RWPE1 (cell line): ENCODE measurements around the gene ZNF592.

Experiments
- CTCF ChIA-PET: fragments of 350-600 bp; sonication (Branson Sonifier 250); formaldehyde crosslinking; extraction: SDS; loops from one replicate; lab custom pipeline; 2021; lab: Yijun Ruan, JAX
- POLR2A ChIA-PET: fragments of 400-600 bp; formaldehyde crosslinking; extraction: SDS; loops from one replicate; lab custom pipeline; 2020; ENCODE audit warnings: antibody characterized with exemption; ENCODE audit not compliant: low non-redundant PET; lab: Yijun Ruan, JAX
- DNase-seq: peaks from one replicate; pipeline ENCODE4 v3.0.0; 2012; ENCODE audit warnings: low spot score
- H3K27ac ChIP-seq: fragments of 450-650 bp; 2 replicates; pipeline ENCODE4 v1.5.1; 2017
- CTCF ChIP-seq: fragments of 450-650 bp; conservative IDR thresholded peaks from 2 replicates; pipeline ENCODE4 v1.5.1; 2017; ENCODE audit warnings: low read depth, mild to moderate bottlenecking

ZNF592 gene

GRCh38 chr15:84748274-84749110, at the start of gene ZNF592:
Gene ZNF592 (plus strand): TSS chr15:84748592. CDS start chr15:84782676, 34,084 bp downstream.
- H3K27ac ChIP-seq, result peak within 1 kb of the TSS; percentile 98
- ChIA-PET CTCF (interaction anchor here (0.6 to 1.0 kb wide), 6 partner anchors 16 to 195 kb away, joined by 3 to 5 read pairs (median 4); partner anchors contain the start of genes NMB and SEC11A), POLR2A (interaction anchor here (0.6 kb wide), 1 partner anchor 10 kb away, joined by 3 read pairs; no protein-coding TSS in a partner anchor)
- peak; percentile 66 for TF ChIP-seq CTCF
- DNase-seq, result peak; percentile 76

GRCh38 chr15:84699538-84700191, 48.7 kb upstream of the ZNF592 start:
- no peak for DNase-seq
- no peak overlapping the region for H3K27ac ChIP-seq
- TF ChIP-seq CTCF, result no peak
- POLR2A ChIA-PET, result no interaction called here
- CTCF ChIA-PET, result interaction anchor here (0.5 kb wide), 1 partner anchor 359 kb away, joined by 5 read pairs; no protein-coding TSS in a partner anchor

GRCh38 chr15:84702961-84703482, 45.4 kb upstream of the ZNF592 start:
- POLR2A ChIA-PET, result no interaction called here
- DNase-seq, result no peak
- no peak for TF ChIP-seq CTCF
- H3K27ac ChIP-seq, result no peak overlapping the region
- CTCF ChIA-PET, result interaction anchor here (0.7 kb wide), 1 partner anchor 107 kb away, joined by 5 read pairs; no protein-coding TSS in a partner anchor

GRCh38 chr15:84703808-84704207, 44.6 kb upstream of the ZNF592 start:
- POLR2A ChIA-PET, result no interaction called here
- CTCF ChIA-PET, result interaction anchor here (0.7 kb wide), 1 partner anchor 106 kb away, joined by 5 read pairs; no protein-coding TSS in a partner anchor
- no peak overlapping the region for H3K27ac ChIP-seq
- no peak for TF ChIP-seq CTCF
- DNase-seq, result no peak

GRCh38 chr15:84714372-84714771, 34.0 kb upstream of the ZNF592 start:
- no peak for DNase-seq
- ChIA-PET POLR2A (no interaction called here), CTCF (no interaction called here)
- H3K27ac ChIP-seq, result no peak overlapping the region
- TF ChIP-seq CTCF, result no peak

GRCh38 chr15:84714821-84715220, 33.6 kb upstream of the ZNF592 start:
- CTCF ChIA-PET, result no interaction called here
- no peak for TF ChIP-seq CTCF
- H3K27ac ChIP-seq, result no peak overlapping the region
- POLR2A ChIA-PET, result no interaction called here
- DNase-seq, result no peak
